ENCODE measurements around the gene HSPA2. TPM values are rescaled to one million over a fixed set of nuclear protein-coding genes. Genes with fewer than 3 reads are reported as not detected.
"Not testable (repeated sequence)": the region's sequence is repeated elsewhere in the genome, so short reads cannot be mapped to it uniquely, and the experiment has no call there.

HSPA2 gene
- total and polyA plus RNA-seq, 3 donors from 2014 or later: 134 to 389 (median 160) TPM

DNA sequence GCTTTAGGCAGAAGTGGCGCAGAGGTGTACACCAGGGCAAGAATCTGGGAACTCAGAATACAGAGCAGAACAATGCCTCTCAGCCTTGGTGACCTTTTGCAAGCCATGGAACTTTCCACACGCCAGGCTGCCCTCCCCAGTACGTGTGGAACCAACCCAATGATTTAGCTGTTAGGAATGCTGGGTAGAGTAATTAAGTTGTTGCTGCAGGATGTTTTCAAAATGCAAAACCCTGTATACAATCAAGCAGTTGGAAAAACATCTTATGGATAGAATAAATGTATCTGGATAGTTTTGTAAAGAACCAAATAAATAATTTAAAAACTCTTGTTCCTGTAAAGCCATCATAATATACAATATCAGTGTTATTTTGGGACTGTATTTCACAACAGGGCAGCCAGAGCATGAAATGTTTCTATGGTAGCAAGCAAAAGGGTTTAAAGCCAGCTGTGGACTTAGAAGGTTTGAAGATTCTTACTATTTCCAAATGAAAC lies 28.6 kb downstream of the HSPA2 start:
- H3K9me3 ChIP-seq: no peaks in the 10 kb centered on the region
- WGBS, 2 donors: 50 to 51% methylated on average over 3 of the region's 3 CpGs
- intact Hi-C loops (cut with DNase I; ENCODE audit: low total_unique reads): no loop called here
- H3K4me3 ChIP-seq: no peak overlapping the region
- DNase-seq: peak; percentile 45
- peaks cover 10% of the 10 kb centered on the region for H3K4me1 ChIP-seq
- no peak for TF ChIP-seq POLR2A (IDR thresholded peaks at IDR 0.05)
- TF ChIP-seq, protein P1, sequence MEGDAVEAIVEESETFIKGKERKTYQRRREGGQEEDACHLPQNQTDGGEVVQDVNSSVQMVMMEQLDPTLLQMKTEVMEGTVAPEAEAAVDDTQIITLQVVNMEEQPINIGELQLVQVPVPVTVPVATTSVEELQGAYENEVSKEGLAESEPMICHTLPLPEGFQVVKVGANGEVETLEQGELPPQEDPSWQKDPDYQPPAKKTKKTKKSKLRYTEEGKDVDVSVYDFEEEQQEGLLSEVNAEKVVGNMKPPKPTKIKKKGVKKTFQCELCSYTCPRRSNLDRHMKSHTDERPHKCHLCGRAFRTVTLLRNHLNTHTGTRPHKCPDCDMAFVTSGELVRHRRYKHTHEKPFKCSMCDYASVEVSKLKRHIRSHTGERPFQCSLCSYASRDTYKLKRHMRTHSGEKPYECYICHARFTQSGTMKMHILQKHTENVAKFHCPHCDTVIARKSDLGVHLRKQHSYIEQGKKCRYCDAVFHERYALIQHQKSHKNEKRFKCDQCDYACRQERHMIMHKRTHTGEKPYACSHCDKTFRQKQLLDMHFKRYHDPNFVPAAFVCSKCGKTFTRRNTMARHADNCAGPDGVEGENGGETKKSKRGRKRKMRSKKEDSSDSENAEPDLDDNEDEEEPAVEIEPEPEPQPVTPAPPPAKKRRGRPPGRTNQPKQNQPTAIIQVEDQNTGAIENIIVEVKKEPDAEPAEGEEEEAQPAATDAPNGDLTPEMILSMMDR (IDR thresholded peaks at IDR 0.05): no peak
- H3K27ac ChIP-seq: peak overlapping the region in 1 of 2 donors; percentile 39
- H3K36me3 ChIP-seq (ENCODE audit: low read depth, missing control alignments): no peaks in the 10 kb centered on the region
- H3K27me3 ChIP-seq: no peaks in the 10 kb centered on the region

DNA sequence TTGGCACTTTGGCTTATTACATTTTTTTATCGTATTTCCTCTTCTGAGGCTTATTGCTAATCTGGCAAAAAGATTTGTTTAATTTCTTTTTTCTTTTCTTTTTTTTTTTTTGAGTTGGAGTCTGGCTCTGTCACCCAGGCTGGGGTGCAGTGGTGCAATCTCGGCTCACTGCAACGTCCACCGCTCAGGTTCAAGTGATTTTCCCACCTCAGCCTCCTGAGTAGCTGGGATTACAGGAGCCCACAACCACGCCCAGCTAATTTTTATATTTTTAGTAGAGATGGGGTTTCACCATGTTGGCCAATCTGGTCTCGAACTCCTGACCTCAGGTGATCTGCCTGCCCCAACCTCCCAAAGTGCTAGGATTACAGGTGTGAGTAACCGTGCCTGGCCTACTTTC lies 29.1 kb downstream of the HSPA2 start:
- H3K9me3 ChIP-seq; H3K4me3 ChIP-seq; H3K36me3 ChIP-seq (ENCODE audit: low read depth, missing control alignments); H3K27me3 ChIP-seq; H3K4me1 ChIP-seq; DNase-seq; intact Hi-C loops (cut with DNase I; ENCODE audit: low total_unique reads): not testable (repeated sequence)
- WGBS, 2 donors: 73 to 80% methylated on average over 7 of the region's 7 CpGs
- peak overlapping the region in 1 of 2 donors; percentile 39 for H3K27ac ChIP-seq

DNA sequence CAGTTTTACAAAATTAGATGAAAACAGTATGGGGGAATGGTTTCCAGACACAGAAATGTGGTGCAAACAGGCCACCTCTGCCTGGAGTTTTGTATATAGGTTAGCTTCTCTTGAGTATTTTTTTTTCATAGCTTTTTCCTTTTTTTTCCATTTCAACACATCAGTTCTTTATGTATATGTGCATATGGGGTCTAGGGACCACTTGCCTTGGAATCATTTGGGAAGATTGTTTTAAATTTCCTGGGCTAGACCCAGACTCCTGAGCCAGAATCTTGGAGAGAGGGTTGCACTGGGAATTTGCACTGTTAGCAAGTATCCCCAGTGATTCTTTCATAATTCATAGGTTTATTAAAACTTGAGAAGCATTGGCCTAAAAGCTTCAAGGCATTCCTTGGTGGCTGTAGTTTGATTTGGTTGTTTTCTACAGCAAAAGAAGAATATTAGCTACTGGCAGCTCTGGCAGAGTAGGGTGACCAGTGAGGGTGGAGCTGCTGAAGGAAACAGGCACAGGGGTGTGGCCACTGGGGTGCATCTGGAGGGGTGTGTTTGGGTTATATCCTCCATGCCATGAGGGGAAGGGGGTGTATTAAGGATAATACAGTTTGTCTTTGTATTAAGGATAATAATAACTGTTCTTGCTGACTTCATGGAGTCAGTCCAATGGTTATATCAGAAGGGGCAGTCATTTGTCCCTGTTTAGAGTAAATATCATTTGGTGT lies 32.0 kb downstream of the HSPA2 start:
- TF ChIP-seq POLR2A (IDR thresholded peaks at IDR 0.05): no peak
- TF ChIP-seq, protein P1 (IDR thresholded peaks at IDR 0.05): no peak
- H3K27me3 ChIP-seq: no peaks in the 10 kb centered on the region
- peaks cover 7% of the 10 kb centered on the region for H3K4me1 ChIP-seq
- no peak overlapping the region for H3K27ac ChIP-seq
- intact Hi-C loops (cut with DNase I; ENCODE audit: low total_unique reads): no loop called here
- H3K4me3 ChIP-seq: no peak overlapping the region
- H3K9me3 ChIP-seq: no peaks in the 10 kb centered on the region
- no peak for DNase-seq
- no peaks in the 10 kb centered on the region for H3K36me3 ChIP-seq (ENCODE audit: low read depth, missing control alignments)

DNA sequence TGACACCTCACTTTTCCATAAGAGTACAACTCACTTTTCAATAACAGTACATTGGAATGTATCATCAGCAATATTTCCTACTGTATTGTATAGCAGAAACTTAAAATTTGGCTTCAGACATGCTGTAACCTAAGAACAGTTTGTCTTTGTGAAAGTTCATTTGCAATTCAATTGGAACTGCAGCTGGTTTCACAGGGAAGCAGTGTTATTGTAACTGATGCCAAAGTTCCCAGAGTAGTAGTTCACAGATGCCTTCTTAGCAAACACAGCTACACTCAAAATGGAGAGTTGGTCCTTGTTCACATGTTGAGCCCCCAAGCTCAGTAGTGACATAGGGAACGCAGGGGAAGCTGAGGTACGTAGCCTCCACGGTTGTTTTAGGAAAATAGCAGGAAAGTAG lies 32.6 kb downstream of the HSPA2 start:
- H3K4me3 ChIP-seq: no peak overlapping the region
- H3K27me3 ChIP-seq: no peaks in the 10 kb centered on the region
- TF ChIP-seq, protein P1 (IDR thresholded peaks at IDR 0.05): no peak
- no peak for TF ChIP-seq POLR2A (IDR thresholded peaks at IDR 0.05)
- no peaks in the 10 kb centered on the region for H3K36me3 ChIP-seq (ENCODE audit: low read depth, missing control alignments)
- intact Hi-C loops (cut with DNase I; ENCODE audit: low total_unique reads): no loop called here
- no peak for DNase-seq
- 55 to 63% methylated on average over 3 of the region's 3 CpGs for WGBS, 2 donors
- H3K4me1 ChIP-seq: peaks cover 7% of the 10 kb centered on the region
- H3K9me3 ChIP-seq: no peaks in the 10 kb centered on the region
- H3K27ac ChIP-seq: no peak overlapping the region

DNA sequence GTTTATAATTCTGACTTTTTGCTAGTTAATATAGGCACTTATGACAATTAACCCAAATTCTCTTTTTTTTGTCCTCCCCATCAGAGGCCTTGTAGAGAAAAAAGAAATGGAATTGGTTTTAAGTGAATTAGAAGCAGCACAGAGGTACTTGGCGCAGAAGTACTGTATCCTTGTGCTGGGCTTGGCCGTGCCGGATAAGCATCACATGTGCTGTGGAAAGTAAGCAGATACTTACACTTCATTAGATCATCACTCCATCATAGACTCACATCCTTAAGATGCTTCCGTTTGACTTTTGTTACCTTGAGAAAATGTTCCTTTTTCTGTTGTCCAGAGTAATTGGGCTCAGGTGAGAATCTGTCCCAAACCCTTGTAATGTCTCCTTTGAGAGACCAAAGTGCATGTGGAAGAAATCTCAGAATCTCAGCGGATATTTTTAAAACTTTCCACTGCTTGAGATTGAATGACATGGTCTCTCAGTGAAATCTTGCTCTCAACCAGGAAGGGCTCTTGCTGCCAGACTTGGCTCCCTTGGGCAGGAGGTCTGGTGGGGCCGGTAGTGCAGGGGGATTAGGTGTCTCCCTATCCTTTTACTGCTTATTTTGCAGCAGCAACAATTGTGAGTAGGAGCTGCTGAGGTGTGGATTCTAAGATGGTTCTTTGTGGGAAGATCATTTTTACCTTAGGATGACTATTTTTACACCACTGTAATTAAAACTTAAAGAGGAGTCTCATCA lies 34.0 kb downstream of the HSPA2 start:
- DNase-seq: no peak
- TF ChIP-seq, protein P1 (IDR thresholded peaks at IDR 0.05): no peak
- TF ChIP-seq POLR2A (IDR thresholded peaks at IDR 0.05): no peak
- intact Hi-C loops (cut with DNase I; ENCODE audit: low total_unique reads): no loop called here
- Histone ChIP-seq H3K4me1 (peaks cover 3% of the 10 kb centered on the region), H3K27me3 (no peaks in the 10 kb centered on the region), H3K4me3 (no peak overlapping the region), H3K9me3 (no peaks in the 10 kb centered on the region), H3K36me3 (ENCODE audit: low read depth, missing control alignments) (no peaks in the 10 kb centered on the region), H3K27ac (no peak overlapping the region)
- WGBS, 2 donors: 91 to 95% methylated on average over 6 of the region's 6 CpGs

All from testis (tissue), 3 donors.